ENCODE data around the gene CLEC4G. TPM values are rescaled to one million over a fixed set of nuclear protein-coding genes. Genes with fewer than 3 reads are reported as not detected.

Gene CLEC4G
- total RNA-seq, 1 donor from 2014 or later = not detected

GRCh38 chr19:7704280-7705060, 27.4 kb downstream of the CLEC4G start:
- peaks cover 20% of the 10 kb centered on the region for H3K27me3 Mint-ChIP-seq
- intact Hi-C loops (cut with micrococcal nuclease) = loop anchor here (2.0 kb wide), 1 partner anchor 24 kb away; the partner anchor contains the start of gene TRAPPC5
- DNase-seq = no peak
- H3K27ac Mint-ChIP-seq = no peak overlapping the region
- no peaks in the 10 kb centered on the region for H3K36me3 Mint-ChIP-seq (ENCODE audit: low read depth)
- H3K4me3 Mint-ChIP-seq = no peak overlapping the region
- H3K9me3 Mint-ChIP-seq = no peaks in the 10 kb centered on the region
- H3K4me1 Mint-ChIP-seq = peaks cover 22% of the 10 kb centered on the region

- no peak for DNase-seq
- Mint-ChIP-seq H3K36me3 (ENCODE audit: low read depth) (no peaks in the 10 kb centered on the region), H3K4me1 (peaks cover 25% of the 10 kb centered on the region), H3K27me3 (peaks cover 29% of the 10 kb centered on the region), H3K27ac (no peak overlapping the region), H3K4me3 (no peak overlapping the region), H3K9me3 (no peaks in the 10 kb centered on the region)
- intact Hi-C loops (cut with micrococcal nuclease) = no loop called here
These were observed 28.6 kb downstream of the CLEC4G start for GRCh38 chr19:7703332-7703731.

- intact Hi-C loops (cut with micrococcal nuclease) = no loop called here
- no peaks in the 10 kb centered on the region for H3K9me3 Mint-ChIP-seq
These were observed 30.1 kb downstream of the CLEC4G start, which contains the start of gene FCER2 for GRCh38 chr19:7701654-7702457. Gene FCER2, minus strand, starts transcription at chr19:7702131. Its CDS starts 2,371 bp downstream, at chr19:7699760.

GRCh38 chr19:7701049-7701653, 30.8 kb downstream of the CLEC4G start:
- DNase-seq = no peak
- peaks cover 31% of the 10 kb centered on the region for H3K27me3 Mint-ChIP-seq
- H3K4me3 Mint-ChIP-seq = no peak overlapping the region
- no peaks in the 10 kb centered on the region for H3K36me3 Mint-ChIP-seq (ENCODE audit: low read depth)
- H3K27ac Mint-ChIP-seq = no peak overlapping the region
- peaks cover 13% of the 10 kb centered on the region for H3K4me1 Mint-ChIP-seq
- H3K9me3 Mint-ChIP-seq = no peaks in the 10 kb centered on the region
- intact Hi-C loops (cut with micrococcal nuclease) = no loop called here

More at GRCh38 chr19:7701654-7702457, 30.1 kb downstream of the CLEC4G start, which contains the start of gene FCER2:
- Mint-ChIP-seq H3K4me1 (peaks cover 20% of the 10 kb centered on the region), H3K27me3 (peaks cover 32% of the 10 kb centered on the region), H3K4me3 (no peak within 1 kb of the TSS), H3K27ac (no peak within 1 kb of the TSS), H3K36me3 (ENCODE audit: low read depth) (no peaks in the 10 kb centered on the region)
- DNase-seq = no peak

- Mint-ChIP-seq H3K4me1 (peaks cover 5% of the 10 kb centered on the region), H3K36me3 (ENCODE audit: low read depth) (no peaks in the 10 kb centered on the region), H3K27me3 (peaks cover 29% of the 10 kb centered on the region), H3K4me3 (no peak overlapping the region), H3K27ac (no peak overlapping the region), H3K9me3 (no peaks in the 10 kb centered on the region)
- intact Hi-C loops (cut with micrococcal nuclease) = no loop called here
- DNase-seq = no peak
These were observed 32.2 kb downstream of the CLEC4G start for GRCh38 chr19:7699417-7700401.

- Mint-ChIP-seq H3K4me1 (peaks cover 5% of the 10 kb centered on the region), H3K36me3 (ENCODE audit: low read depth) (no peaks in the 10 kb centered on the region), H3K4me3 (no peak overlapping the region), H3K27me3 (peaks cover 27% of the 10 kb centered on the region), H3K27ac (no peak overlapping the region), H3K9me3 (no peaks in the 10 kb centered on the region)
- no peak for DNase-seq
- intact Hi-C loops (cut with micrococcal nuclease) = no loop called here
These were observed 32.9 kb downstream of the CLEC4G start for GRCh38 chr19:7699003-7699402.

GRCh38 chr19:7698583-7698982, 33.3 kb downstream of the CLEC4G start:
- intact Hi-C loops (cut with micrococcal nuclease) = no loop called here
- H3K36me3 Mint-ChIP-seq (ENCODE audit: low read depth) = no peaks in the 10 kb centered on the region
- H3K27me3 Mint-ChIP-seq = peaks cover 24% of the 10 kb centered on the region
- H3K27ac Mint-ChIP-seq = no peak overlapping the region
- no peak for DNase-seq
- H3K4me1 Mint-ChIP-seq = peaks cover 5% of the 10 kb centered on the region
- no peaks in the 10 kb centered on the region for H3K9me3 Mint-ChIP-seq
- no peak overlapping the region for H3K4me3 Mint-ChIP-seq

- Mint-ChIP-seq H3K36me3 (ENCODE audit: low read depth) (no peaks in the 10 kb centered on the region), H3K4me1 (peaks cover 5% of the 10 kb centered on the region), H3K9me3 (no peaks in the 10 kb centered on the region), H3K27ac (no peak overlapping the region), H3K27me3 (peaks cover 21% of the 10 kb centered on the region), H3K4me3 (no peak overlapping the region)
- intact Hi-C loops (cut with micrococcal nuclease) = no loop called here
- no peak for DNase-seq
These were observed 34.1 kb downstream of the CLEC4G start for GRCh38 chr19:7697721-7698287.

- H3K4me3 Mint-ChIP-seq = no peak overlapping the region
- H3K36me3 Mint-ChIP-seq (ENCODE audit: low read depth) = no peaks in the 10 kb centered on the region
- DNase-seq = no peak
- peaks cover 3% of the 10 kb centered on the region for H3K4me1 Mint-ChIP-seq
- intact Hi-C loops (cut with micrococcal nuclease) = no loop called here
- no peak overlapping the region for H3K27ac Mint-ChIP-seq
- no peaks in the 10 kb centered on the region for H3K9me3 Mint-ChIP-seq
- peaks cover 15% of the 10 kb centered on the region for H3K27me3 Mint-ChIP-seq
These were observed 37.4 kb downstream of the CLEC4G start for GRCh38 chr19:7694499-7694898.

- Mint-ChIP-seq H3K4me1 (no peaks in the 10 kb centered on the region), H3K4me3 (no peak overlapping the region), H3K9me3 (no peaks in the 10 kb centered on the region), H3K27ac (no peak overlapping the region), H3K27me3 (peaks cover 4% of the 10 kb centered on the region), H3K36me3 (ENCODE audit: low read depth) (no peaks in the 10 kb centered on the region)
- intact Hi-C loops (cut with micrococcal nuclease) = no loop called here
- DNase-seq = no peak
These were observed 39.4 kb downstream of the CLEC4G start for GRCh38 chr19:7692417-7693088.

- no peaks in the 10 kb centered on the region for H3K4me1 Mint-ChIP-seq
- H3K9me3 Mint-ChIP-seq = no peaks in the 10 kb centered on the region
- no peak for DNase-seq
- no peaks in the 10 kb centered on the region for H3K36me3 Mint-ChIP-seq (ENCODE audit: low read depth)
- H3K27ac Mint-ChIP-seq = no peak overlapping the region
- intact Hi-C loops (cut with micrococcal nuclease) = no loop called here
- H3K27me3 Mint-ChIP-seq = peaks cover under 1% of the 10 kb centered on the region
- H3K4me3 Mint-ChIP-seq = no peak overlapping the region
These were observed 40.4 kb downstream of the CLEC4G start for GRCh38 chr19:7691497-7691896.

GRCh38 chr19:7690779-7691258, 41.1 kb downstream of the CLEC4G start:
- no peak overlapping the region for H3K27ac Mint-ChIP-seq
- H3K36me3 Mint-ChIP-seq (ENCODE audit: low read depth) = no peaks in the 10 kb centered on the region
- no peaks in the 10 kb centered on the region for H3K4me1 Mint-ChIP-seq
- no peaks in the 10 kb centered on the region for H3K27me3 Mint-ChIP-seq
- intact Hi-C loops (cut with micrococcal nuclease) = no loop called here
- H3K9me3 Mint-ChIP-seq = no peaks in the 10 kb centered on the region
- DNase-seq = no peak
- H3K4me3 Mint-ChIP-seq = no peak overlapping the region
